GM18858 (cell line): ENCODE results near the gene KDM3B.
"Not testable (repeated sequence)": the region's sequence is repeated elsewhere in the genome, so short reads cannot be mapped to it uniquely, and the experiment has no call there.

Experiments
- ATAC-seq: cut with Tn5 transposase; IDR thresholded peaks from one replicate; pipeline ENCODE4 v1.9.1; 2021; ENCODE audit not compliant: unreplicated experiment

Gene KDM3B

GRCh38 chr5:138386290-138386689 lies 33.8 kb downstream of the KDM3B start:
- ATAC-seq, result no peak

DNA sequence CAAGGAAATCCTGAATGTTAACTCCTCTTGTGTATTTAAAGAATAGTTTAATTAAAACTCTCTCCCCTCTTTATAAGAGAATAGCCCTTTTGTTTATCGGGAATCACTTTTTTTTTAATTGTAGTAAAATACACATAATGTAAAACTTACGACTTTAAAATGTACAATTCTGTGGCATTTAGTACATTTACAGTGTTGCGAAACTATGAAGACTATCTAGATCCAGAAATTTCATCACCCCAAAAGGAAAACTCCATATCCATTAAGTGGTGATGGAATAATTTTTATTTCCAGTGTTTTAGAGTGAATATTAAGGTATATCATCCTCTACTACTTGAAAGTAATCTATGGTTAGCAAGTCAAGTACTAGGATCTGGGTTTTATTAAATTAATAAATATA lies 36.8 kb downstream of the KDM3B start:
- no peak for ATAC-seq

DNA sequence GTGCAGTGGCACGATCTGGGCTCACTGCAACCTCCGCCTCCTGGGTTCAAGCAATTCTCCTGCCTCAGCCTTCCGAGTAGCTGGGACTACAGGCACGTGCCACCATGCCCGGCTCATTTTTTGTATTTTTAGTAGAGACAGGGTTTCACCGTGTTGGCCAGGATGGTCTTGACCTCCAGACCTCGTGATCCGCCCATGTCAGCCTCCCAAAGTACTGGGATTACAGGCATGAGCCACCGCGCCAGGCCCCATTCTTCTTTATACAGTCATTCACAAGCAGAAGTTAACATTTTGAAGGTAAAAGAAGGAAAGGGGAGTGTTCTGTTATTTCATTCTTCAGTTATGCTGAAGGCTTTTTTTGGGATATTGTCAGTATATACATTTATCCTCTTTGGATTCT lies 37.4 kb downstream of the KDM3B start:
- ATAC-seq, result not testable (repeated sequence)

DNA sequence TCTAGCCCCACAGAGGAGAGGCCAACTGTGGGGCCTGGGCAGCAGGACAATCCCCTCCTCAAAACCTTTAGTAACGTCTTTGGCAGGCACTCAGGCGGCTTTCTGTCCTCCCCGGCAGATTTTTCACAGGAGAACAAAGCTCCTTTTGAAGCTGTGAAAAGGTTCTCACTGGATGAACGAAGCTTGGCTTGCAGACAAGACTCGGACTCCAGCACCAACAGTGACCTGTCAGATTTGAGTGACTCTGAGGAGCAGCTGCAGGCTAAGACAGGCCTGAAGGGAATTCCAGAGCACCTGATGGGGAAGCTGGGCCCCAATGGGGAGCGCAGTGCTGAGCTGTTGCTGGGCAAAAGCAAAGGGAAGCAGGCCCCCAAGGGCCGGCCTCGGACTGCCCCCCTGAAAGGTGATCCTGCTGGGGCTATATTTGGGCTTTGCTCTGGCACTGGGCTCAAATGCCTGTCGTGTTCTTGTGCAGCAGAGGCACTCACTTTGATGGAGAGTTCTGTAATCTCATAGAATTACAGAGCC lies 39.4 kb downstream of the KDM3B start:
- ATAC-seq, result no peak

- peak; percentile 76 for ATAC-seq
Measured at GRCh38 chr5:138402640-138403039, 50.2 kb downstream of the KDM3B start.

GRCh38 chr5:138408023-138408422 lies 55.5 kb downstream of the KDM3B start:
- no peak for ATAC-seq

DNA sequence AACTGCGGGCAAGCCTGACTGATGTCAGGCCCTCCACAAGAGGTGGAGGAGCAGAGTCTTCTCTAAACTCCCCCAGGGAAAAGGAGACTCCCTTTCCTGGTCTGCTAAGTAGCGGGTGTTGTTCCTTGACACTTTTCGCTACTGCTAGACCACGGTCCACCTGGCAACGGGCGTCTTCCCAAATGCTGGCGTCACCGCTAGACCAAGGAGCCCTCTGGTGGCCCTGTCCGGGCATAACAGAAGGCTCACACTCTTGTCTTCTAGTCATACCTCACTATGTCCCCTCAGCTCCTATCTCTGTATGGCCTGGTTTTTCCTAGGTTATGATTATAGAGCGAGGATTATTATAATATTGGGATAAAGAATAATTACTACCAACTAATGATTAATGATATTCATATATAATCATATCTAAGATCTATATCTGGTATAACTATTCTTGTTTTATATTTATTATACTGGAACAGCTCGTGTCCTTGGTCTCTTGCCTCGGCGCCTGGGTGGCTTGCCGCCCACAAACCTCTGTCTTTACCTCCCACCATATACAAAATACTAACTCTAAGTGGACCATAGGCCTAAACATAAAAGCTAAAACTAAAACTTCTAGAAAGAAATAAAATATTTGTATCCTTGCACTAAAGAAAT lies 58.6 kb downstream of the KDM3B start:
- ATAC-seq, result not testable (repeated sequence)

DNA sequence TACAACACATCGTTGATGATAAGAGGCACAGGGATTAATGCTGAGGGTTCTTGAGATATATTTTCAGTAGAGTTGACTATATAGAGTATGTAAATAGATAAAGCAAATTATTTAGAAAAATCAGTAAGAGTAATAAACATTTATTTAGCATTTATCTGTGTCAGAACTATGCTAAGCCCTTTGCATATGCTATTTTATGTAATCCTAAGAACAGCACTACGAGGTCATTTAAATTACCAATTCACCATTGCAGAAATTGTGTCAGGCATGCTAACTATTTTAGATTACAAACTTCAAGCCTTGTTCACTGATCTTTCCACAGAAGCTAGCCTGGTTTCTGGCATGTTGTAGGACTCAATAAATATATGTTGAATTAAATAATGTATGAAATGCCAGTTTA lies 66.0 kb downstream of the KDM3B start:
- no peak for ATAC-seq

DNA sequence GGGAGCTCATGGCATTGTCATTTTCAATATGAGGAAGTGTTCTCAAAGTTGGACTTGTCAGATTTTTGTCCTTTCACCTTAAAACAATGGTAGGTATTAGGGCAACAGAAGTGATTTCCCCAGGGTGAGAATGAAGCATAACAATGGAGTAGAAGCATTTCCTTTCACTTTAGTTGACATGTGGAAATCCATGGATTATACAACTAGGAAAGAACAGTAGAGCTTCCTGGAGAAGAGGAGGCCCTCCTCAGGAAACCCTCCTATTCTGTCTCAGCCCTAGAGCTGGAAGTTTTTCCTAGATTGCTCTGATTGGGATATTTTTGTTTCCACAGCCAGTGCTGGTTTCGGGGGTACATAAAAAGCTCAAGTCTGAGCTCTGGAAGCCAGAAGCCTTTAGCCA lies 72.6 kb downstream of the KDM3B start:
- no peak for ATAC-seq

- no peak for ATAC-seq
Measured at GRCh38 chr5:138435943-138436342, 83.5 kb downstream of the KDM3B start.

GRCh38 chr5:138438003-138438723 lies 85.7 kb downstream of the KDM3B start:
- no peak for ATAC-seq

DNA sequence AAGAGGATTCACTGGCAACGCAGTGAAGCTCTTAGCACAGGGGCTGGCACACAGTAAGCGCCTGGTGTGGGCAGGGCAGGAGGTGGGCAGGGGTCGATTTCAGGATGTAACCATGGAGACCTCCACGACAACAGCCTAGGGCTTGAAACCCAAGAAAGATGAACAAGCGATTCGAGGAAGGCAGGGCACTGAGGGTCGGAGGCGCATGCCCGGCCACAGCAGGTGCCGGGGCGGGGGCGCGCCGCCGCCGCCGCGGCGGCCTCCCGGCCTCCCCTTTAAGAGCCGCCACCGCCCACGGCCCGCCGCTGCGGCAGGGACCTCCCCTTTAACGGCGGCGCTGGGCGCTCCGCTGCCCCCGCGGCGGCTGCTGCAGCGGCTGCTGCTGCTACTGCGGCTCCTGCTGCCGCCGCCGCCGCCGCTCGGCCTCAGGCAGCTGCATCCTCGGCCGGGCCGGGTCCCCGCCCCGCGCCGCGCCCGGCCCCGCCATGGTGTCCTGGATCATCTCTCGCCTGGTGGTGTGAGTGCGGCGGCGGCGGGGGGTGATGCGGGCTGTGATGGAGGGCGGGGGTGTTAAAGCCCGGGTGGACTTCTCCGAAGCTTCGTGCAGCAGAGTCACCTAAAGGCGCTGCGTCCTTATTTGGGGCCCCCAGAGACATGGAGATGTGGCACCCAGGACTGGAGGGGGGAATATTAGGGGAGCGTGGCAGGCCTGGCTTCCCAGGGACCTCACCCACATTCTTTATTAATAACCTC lies 86.4 kb downstream of the KDM3B start, which contains the start of gene REEP2:
Gene REEP2, plus strand, starts transcription at position 334 of the 753 bp plus-strand sequence. Its CDS starts 152 bp downstream, at position 486.
- no peak for ATAC-seq

DNA sequence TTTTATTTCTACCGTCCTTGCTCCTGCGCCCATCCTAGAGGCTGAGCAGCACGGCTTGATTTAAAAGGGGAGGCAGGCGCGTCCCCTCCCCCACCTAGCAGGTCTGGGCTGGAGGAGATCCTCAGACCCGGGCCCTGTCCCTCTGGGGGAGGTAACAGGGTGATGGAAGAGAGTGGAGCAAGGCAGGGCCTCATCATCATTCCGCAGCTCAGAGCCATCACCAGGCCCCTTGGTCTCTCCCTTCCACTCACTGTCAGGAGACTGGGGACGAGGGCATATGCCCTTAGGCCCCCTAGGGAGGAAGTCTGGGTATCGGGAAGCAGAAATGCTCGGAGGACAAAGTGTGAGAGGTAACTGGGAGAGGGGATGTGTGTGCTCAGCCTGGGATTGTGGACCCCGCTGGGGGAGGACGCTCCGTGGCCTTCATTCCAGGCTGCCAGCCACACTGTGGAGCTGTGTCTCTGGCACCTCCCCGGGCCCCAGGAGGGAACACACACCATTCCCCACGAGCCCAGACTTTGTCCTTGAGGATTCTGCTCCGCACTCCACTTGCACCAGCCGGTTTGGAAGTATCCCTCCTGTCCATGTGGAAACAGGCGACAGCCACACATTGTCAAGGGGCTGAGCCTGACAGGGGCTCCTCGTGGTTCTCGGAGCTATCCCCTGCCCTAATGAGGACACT lies 87.1 kb downstream of the KDM3B start:
- ATAC-seq, result no peak

DNA sequence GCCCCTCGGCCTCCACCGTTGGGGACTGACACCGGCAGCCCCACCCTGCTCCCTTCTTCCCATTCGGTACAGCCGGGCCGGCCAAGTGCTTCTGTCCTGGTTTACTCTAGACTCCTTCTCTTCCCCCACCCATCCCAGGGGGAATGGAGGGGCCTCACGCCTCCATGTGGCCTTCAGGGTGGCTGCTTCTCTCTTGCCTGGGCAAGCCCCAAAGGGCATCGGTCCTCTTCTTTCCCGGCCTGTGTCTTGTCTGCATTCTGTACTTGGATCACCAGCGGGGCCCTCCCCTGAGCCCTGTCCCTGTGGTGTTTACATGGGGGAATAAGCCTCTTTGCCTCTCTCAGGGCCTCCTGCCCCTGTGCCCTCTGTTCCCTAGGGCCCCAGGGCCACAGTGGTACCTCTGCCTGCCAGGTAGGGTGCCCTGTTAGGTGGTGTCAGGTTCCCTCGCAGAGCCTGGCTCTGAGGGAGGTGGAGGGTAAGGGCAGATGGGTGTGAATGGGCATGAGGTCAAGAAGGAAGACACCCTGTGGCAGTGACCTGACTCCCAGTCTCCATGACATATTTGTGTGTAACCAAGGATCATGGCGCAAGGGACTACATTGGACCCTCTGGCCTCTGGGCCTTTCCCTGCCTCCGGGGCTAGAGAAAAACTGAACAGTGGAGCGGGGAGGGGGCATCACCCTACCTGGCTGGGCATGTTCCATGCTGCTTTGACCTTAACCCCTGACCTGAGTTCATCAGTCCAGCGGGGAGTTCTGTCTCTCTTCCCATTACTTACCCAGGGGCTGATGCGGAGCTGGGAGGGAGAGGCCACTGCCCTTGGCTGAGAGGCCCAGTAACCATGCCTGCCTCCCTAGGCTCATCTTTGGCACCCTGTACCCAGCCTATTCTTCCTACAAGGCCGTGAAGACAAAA lies 87.9 kb downstream of the KDM3B start:
- no peak for ATAC-seq

DNA sequence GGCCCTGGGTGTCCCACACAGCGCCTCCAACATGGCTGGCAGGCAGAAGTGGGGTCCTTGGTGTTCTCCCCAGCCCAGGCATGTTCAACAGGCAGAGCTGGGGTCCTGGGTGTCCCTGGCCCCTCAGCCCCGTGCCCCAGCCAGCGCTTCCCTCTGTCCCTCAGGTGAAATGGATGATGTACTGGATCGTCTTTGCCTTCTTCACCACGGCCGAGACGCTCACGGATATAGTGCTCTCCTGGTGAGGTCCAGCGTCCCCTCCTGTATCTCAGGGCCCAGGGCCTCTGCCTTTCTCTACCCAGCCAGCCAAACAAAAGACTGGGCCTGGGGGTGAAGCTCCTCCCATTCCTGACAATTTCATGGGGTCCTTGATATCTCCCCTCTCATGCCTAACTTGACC lies 88.7 kb downstream of the KDM3B start:
- ATAC-seq, result no peak

GRCh38 chr5:138444078-138444773 lies 91.7 kb downstream of the KDM3B start:
- no peak for ATAC-seq

- ATAC-seq, result no peak
Measured at GRCh38 chr5:138444774-138445546, 92.5 kb downstream of the KDM3B start.

DNA sequence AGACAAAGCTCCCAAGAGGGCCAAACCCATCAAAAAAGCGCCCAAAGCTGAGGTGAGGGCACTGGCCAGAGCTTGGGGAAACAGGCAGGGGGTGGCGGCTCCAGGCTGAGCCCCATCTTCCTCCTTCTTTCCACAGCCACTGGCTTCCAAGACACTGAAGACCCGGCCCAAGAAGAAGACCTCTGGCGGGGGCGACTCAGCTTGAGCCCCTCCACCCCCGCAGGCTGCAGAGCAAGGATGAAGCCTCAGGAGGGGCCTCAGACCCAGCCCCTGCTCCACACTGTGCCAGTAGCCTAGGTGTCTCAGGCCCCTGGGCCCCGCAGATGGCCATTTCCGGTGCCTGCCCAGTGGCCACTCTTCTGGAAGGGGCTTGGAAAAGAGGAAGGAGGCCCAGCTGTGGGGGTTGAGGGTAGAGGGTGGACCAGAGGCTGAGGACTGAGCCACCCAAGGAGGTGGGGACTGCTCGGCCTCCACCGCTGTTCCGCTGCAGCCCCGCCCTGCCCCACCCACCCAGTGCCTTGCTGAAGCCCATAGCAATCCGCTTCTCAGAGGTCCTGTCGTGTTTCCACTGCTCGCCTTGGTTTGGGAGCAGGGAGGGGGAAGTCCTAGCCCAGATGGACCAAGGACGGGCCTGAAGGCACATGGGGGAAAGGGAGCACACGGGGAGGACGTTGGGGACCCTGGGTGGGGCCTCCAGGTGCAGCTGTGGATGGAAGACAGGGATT lies 93.2 kb downstream of the KDM3B start:
- ATAC-seq, result no peak
